Thymus (tissue), 11 donors: ENCODE data around the gene PROM1. TPM values are rescaled to one million over a fixed set of nuclear protein-coding genes. Genes with fewer than 3 reads are reported as not detected.
A peak's percentile ranks its signal among the peaks of the same experiment; 100 is the strongest.

Source experiments
- DNase-seq, 9 donors: peaks; one replicate each; pipeline ENCODE4 v3.0.0-alpha.2; 2013; ENCODE audit warnings: low spot score in 9 of 9, low read depth in 6 of 9, missing footprints in 1 of 9
- H3K27ac ChIP-seq, 2 donors: one replicate each; pipeline ENCODE4 v1.5.1; 2013; ENCODE audit warnings: control low read depth in 1 of 2, low read depth in 1 of 2, low read length in 1 of 2, mild to moderate bottlenecking in 1 of 2, moderate library complexity in 1 of 2
- H3K27me3 ChIP-seq, 2 donors: one replicate each; pipeline ENCODE4 v1.5.1; 2013; ENCODE audit warnings: low read length in 1 of 2; ENCODE audit not compliant: control insufficient read depth in 2 of 2, insufficient read depth in 1 of 2
- H3K36me3 ChIP-seq, 2 donors: one replicate each; pipeline ENCODE4 v1.5.1; 2013; ENCODE audit warnings: low read length in 1 of 2, mild to moderate bottlenecking in 1 of 2, moderate library complexity in 1 of 2; ENCODE audit not compliant: control insufficient read depth in 2 of 2, insufficient read depth in 2 of 2
- H3K4me1 ChIP-seq, 2 donors: one replicate each; pipeline ENCODE4 v1.5.1; 2013; ENCODE audit warnings: low read length in 2 of 2; ENCODE audit not compliant: control insufficient read depth in 2 of 2, insufficient read depth in 2 of 2
- H3K4me3 ChIP-seq, 2 donors: one replicate each; pipeline ENCODE4 v1.5.1; 2013; ENCODE audit warnings: low read length in 2 of 2, control low read depth in 1 of 2, mild to moderate bottlenecking in 1 of 2
- H3K9me3 ChIP-seq, 2 donors: one replicate each; pipeline ENCODE4 v1.5.1; 2013; ENCODE audit warnings: low read length in 1 of 2, mild to moderate bottlenecking in 1 of 2; ENCODE audit not compliant: control insufficient read depth in 2 of 2, insufficient read depth in 1 of 2
- WGBS: extraction: QIAGEN DNeasy Blood & Tissue Kit; methylation state at CpG from one replicate; pipeline ENCODE4 v1.1.7; 2013; 5-methylcytosine and 5-hydroxymethylcytosine counted together
- polyA plus RNA-seq: library from polyadenylated mRNA; stranded (reverse); fragments of 200-250 nt; gene quantifications from one replicate; pipeline ENCODE4 v1.2.3, GENCODE V29; 2013
- total RNA-seq: library from RNA; stranded (reverse); fragments of 120-200 nt; gene quantifications from one replicate; pipeline ENCODE4 v1.2.4, GENCODE V29; 2013
- donor health status: healthy.

Gene PROM1
- total and polyA plus RNA-seq, 2 donors = 1.0 to 1.1 TPM

- Histone ChIP-seq H3K36me3 (no peaks in the 10 kb centered on the region), H3K27ac (no peak overlapping the region), H3K27me3 (no peaks in the 10 kb centered on the region), H3K4me1 (no peaks in the 10 kb centered on the region), H3K9me3 (no peaks in the 10 kb centered on the region), H3K4me3 (no peak overlapping the region)
- no peak for DNase-seq
- 75% methylated on average over 4 of the region's 4 CpGs for WGBS
Observed at GRCh38 chr4:16029262-16029661, 54.6 kb downstream of the PROM1 start.

- H3K36me3 ChIP-seq = no peaks in the 10 kb centered on the region
- no peak overlapping the region for H3K4me3 ChIP-seq
- WGBS = 98% methylated on average over 4 of the region's 4 CpGs
- no peak overlapping the region for H3K27ac ChIP-seq
- no peaks in the 10 kb centered on the region for H3K9me3 ChIP-seq
- no peaks in the 10 kb centered on the region for H3K27me3 ChIP-seq
- DNase-seq = no peak
- H3K4me1 ChIP-seq = no peaks in the 10 kb centered on the region
Observed at GRCh38 chr4:16027626-16028025, 56.2 kb downstream of the PROM1 start.

- Histone ChIP-seq H3K27me3 (no peaks in the 10 kb centered on the region), H3K27ac (no peak overlapping the region), H3K4me1 (no peaks in the 10 kb centered on the region), H3K36me3 (no peaks in the 10 kb centered on the region), H3K9me3 (no peaks in the 10 kb centered on the region), H3K4me3 (no peak overlapping the region)
- WGBS = 93% methylated on average over 2 of the region's 2 CpGs
- no peak for DNase-seq
Observed at GRCh38 chr4:16027114-16027513, 56.7 kb downstream of the PROM1 start.

- Histone ChIP-seq H3K4me1 (no peaks in the 10 kb centered on the region), H3K4me3 (no peak overlapping the region), H3K36me3 (no peaks in the 10 kb centered on the region), H3K27me3 (no peaks in the 10 kb centered on the region), H3K27ac (no peak overlapping the region), H3K9me3 (no peaks in the 10 kb centered on the region)
- DNase-seq = peak in 8 of 9 donors; percentile 31 to 75 (median 57)
- 52% methylated on average over 5 of the region's 5 CpGs for WGBS
Observed at GRCh38 chr4:16026160-16026761, 57.6 kb downstream of the PROM1 start.

GRCh38 chr4:16025268-16025667, 58.6 kb downstream of the PROM1 start:
- Histone ChIP-seq H3K36me3 (no peaks in the 10 kb centered on the region), H3K9me3 (no peaks in the 10 kb centered on the region), H3K4me3 (no peak overlapping the region), H3K4me1 (no peaks in the 10 kb centered on the region), H3K27ac (no peak overlapping the region), H3K27me3 (no peaks in the 10 kb centered on the region)
- DNase-seq = no peak
- WGBS = 97% methylated on average over 5 of the region's 5 CpGs

GRCh38 chr4:16023776-16024408, 59.9 kb downstream of the PROM1 start:
- no peak for DNase-seq
- H3K4me1 ChIP-seq = no peaks in the 10 kb centered on the region
- H3K9me3 ChIP-seq = no peaks in the 10 kb centered on the region
- H3K27ac ChIP-seq = no peak overlapping the region
- WGBS = 85% methylated on average over 10 of the region's 10 CpGs
- no peaks in the 10 kb centered on the region for H3K27me3 ChIP-seq
- no peak overlapping the region for H3K4me3 ChIP-seq
- no peaks in the 10 kb centered on the region for H3K36me3 ChIP-seq

GRCh38 chr4:16021804-16022560, 61.8 kb downstream of the PROM1 start:
- DNase-seq = no peak
- WGBS = 95% methylated on average over 8 of the region's 8 CpGs

GRCh38 chr4:16019649-16020048, 64.2 kb downstream of the PROM1 start:
- Histone ChIP-seq H3K27ac (no peak overlapping the region), H3K4me3 (no peak overlapping the region), H3K27me3 (no peaks in the 10 kb centered on the region), H3K9me3 (no peaks in the 10 kb centered on the region), H3K36me3 (no peaks in the 10 kb centered on the region), H3K4me1 (no peaks in the 10 kb centered on the region)
- 44% methylated on average over 3 of the region's 3 CpGs for WGBS
- DNase-seq = no peak

More at GRCh38 chr4:16021804-16022560, 61.8 kb downstream of the PROM1 start:
- no peak overlapping the region for H3K4me3 ChIP-seq
- H3K27ac ChIP-seq = no peak overlapping the region
- H3K27me3 ChIP-seq = no peaks in the 10 kb centered on the region
- no peaks in the 10 kb centered on the region for H3K4me1 ChIP-seq
- H3K9me3 ChIP-seq = no peaks in the 10 kb centered on the region
- no peaks in the 10 kb centered on the region for H3K36me3 ChIP-seq

GRCh38 chr4:16018841-16019240, 65.0 kb downstream of the PROM1 start:
- Histone ChIP-seq H3K27me3 (no peaks in the 10 kb centered on the region), H3K27ac (no peak overlapping the region), H3K36me3 (no peaks in the 10 kb centered on the region), H3K9me3 (no peaks in the 10 kb centered on the region), H3K4me3 (no peak overlapping the region), H3K4me1 (no peaks in the 10 kb centered on the region)
- DNase-seq = no peak
- WGBS = 95% methylated on average over 4 of the region's 4 CpGs
